HEK293 (cell line): ENCODE data around the gene SEZ6L.

ENCODE experiments used
- CTCF ChIA-PET: fragments of 350-600 bp; formaldehyde crosslinking; extraction: SDS; loops from one replicate; lab custom pipeline; 2021; ENCODE audit warnings: antibody characterized with exemption; lab: Yijun Ruan, JAX
- POLR2A ChIA-PET: fragments of 300-600 bp; formaldehyde crosslinking; extraction: SDS; loops from one replicate; lab custom pipeline; 2020; ENCODE audit warnings: antibody characterized with exemption, inconsistent platforms; lab: Yijun Ruan, JAX
- H3K27ac ChIP-seq: fragments of 200-500 bp; sonication (Bioruptor generic); 2 replicates; pipeline ENCODE4 v1.5.1; 2014; ENCODE audit warnings: low read depth, low read length, control low read depth, inconsistent platforms; ENCODE audit errors: extremely low read depth
- H3K36me3 ChIP-seq, 2 experiments: fragments of 200-500 bp in 1 of 2; sonication (Bioruptor generic) in 1 of 2; 1 replicate in 1 of 2; 2 replicates in 1 of 2; pipeline ENCODE4 v1.5.1; 2014 to 2017; ENCODE audit warnings: inconsistent platforms in 2 of 2, low read length in 2 of 2; ENCODE audit not compliant: control insufficient read depth in 2 of 2, insufficient read depth in 1 of 2
- H3K4me1 ChIP-seq: fragments of 200-500 bp; sonication (Bioruptor generic); 2 replicates; pipeline ENCODE4 v1.5.1; 2014; ENCODE audit warnings: mild to moderate bottlenecking, low read length, inconsistent platforms; ENCODE audit not compliant: control insufficient read depth, insufficient read depth
- H3K4me3 ChIP-seq: 2 replicates; pipeline ENCODE4 v1.5.1; 2011; ENCODE audit warnings: low read depth, mild to moderate bottlenecking, control low read depth, low read length, moderate library complexity
- H3K9me3 ChIP-seq: fragments of 200-500 bp; sonication (Bioruptor generic); 2 replicates; pipeline ENCODE4 v1.5.1; 2014; ENCODE audit warnings: low read depth, low read length, inconsistent platforms; ENCODE audit not compliant: control insufficient read depth, insufficient read depth
- ATF2 ChIP-seq: fragments of 450-650 bp; formaldehyde crosslinking; IDR thresholded peaks from 2 replicates; pipeline ENCODE4 v1.5.1; 2016; ENCODE audit warnings: missing biosample characterization, missing genetic modification characterization, low read depth
- FEZF1 ChIP-seq: fragments of 450-650 bp; formaldehyde crosslinking; IDR thresholded peaks from 2 replicates; pipeline ENCODE4 v1.5.1; 2016; ENCODE audit warnings: missing biosample characterization, missing genetic modification characterization
- GLI4 ChIP-seq: fragments of 450-650 bp; formaldehyde crosslinking; IDR thresholded peaks from 2 replicates; pipeline ENCODE4 v1.5.1; 2016; ENCODE audit warnings: missing biosample characterization, missing genetic modification characterization
- PRDM6 ChIP-seq: fragments of 450-650 bp; formaldehyde crosslinking; IDR thresholded peaks from 2 replicates; pipeline ENCODE4 v1.5.1; 2017; ENCODE audit warnings: missing biosample characterization, missing genetic modification characterization
- SCRT1 ChIP-seq: fragments of 450-650 bp; formaldehyde crosslinking; IDR thresholded peaks from 2 replicates; pipeline ENCODE4 v1.5.1; 2016; ENCODE audit warnings: missing biosample characterization, missing genetic modification characterization, borderline replicate concordance
- SP2 ChIP-seq: fragments of 450-650 bp; formaldehyde crosslinking; IDR thresholded peaks from 2 replicates; pipeline ENCODE4 v1.5.1; 2016; ENCODE audit warnings: missing biosample characterization, missing genetic modification characterization
- SP3 ChIP-seq: fragments of 450-650 bp; formaldehyde crosslinking; IDR thresholded peaks from 2 replicates; pipeline ENCODE4 v1.5.1; 2016; ENCODE audit warnings: missing biosample characterization, missing genetic modification characterization
- SP7 ChIP-seq: fragments of 450-650 bp; formaldehyde crosslinking; IDR thresholded peaks from 2 replicates; pipeline ENCODE4 v1.5.1; 2016; ENCODE audit warnings: missing biosample characterization, missing genetic modification characterization
- TSHZ1 ChIP-seq: fragments of 450-650 bp; formaldehyde crosslinking; IDR thresholded peaks from 2 replicates; pipeline ENCODE4 v1.5.1; 2016; ENCODE audit warnings: missing biosample characterization, missing genetic modification characterization, borderline replicate concordance
- ZBTB7A ChIP-seq: fragments of 450-650 bp; formaldehyde crosslinking; IDR thresholded peaks from 2 replicates; pipeline ENCODE4 v1.5.1; 2016; ENCODE audit warnings: low read depth, missing biosample characterization, missing genetic modification characterization
- ZIC2 ChIP-seq: fragments of 450-650 bp; formaldehyde crosslinking; IDR thresholded peaks from 2 replicates; pipeline ENCODE4 v1.5.1; 2016; ENCODE audit warnings: missing biosample characterization, missing genetic modification characterization
- ZNF214 ChIP-seq: fragments of 450-650 bp; formaldehyde crosslinking; IDR thresholded peaks from 2 replicates; pipeline ENCODE4 v1.5.1; 2017; ENCODE audit warnings: missing biosample characterization, mild to moderate bottlenecking, missing genetic modification characterization, borderline replicate concordance
- ZNF311 ChIP-seq: fragments of 450-650 bp; formaldehyde crosslinking; IDR thresholded peaks from 2 replicates; pipeline ENCODE4 v1.5.1; 2017; ENCODE audit warnings: missing biosample characterization, missing genetic modification characterization, borderline replicate concordance
- ZNF501 ChIP-seq: fragments of 450-650 bp; formaldehyde crosslinking; IDR thresholded peaks from 2 replicates; pipeline ENCODE4 v1.5.1; 2016; ENCODE audit warnings: missing biosample characterization, missing genetic modification characterization
- ZNF521 ChIP-seq: fragments of 450-650 bp; formaldehyde crosslinking; IDR thresholded peaks from 2 replicates; pipeline ENCODE4 v1.5.1; 2017; ENCODE audit warnings: missing biosample characterization, mild to moderate bottlenecking, missing genetic modification characterization
- ZNF571 ChIP-seq: fragments of 450-650 bp; formaldehyde crosslinking; IDR thresholded peaks from 2 replicates; pipeline ENCODE4 v1.5.0; 2017; ENCODE audit warnings: missing biosample characterization, missing genetic modification characterization
- ZNF585B ChIP-seq: fragments of 450-650 bp; formaldehyde crosslinking; IDR thresholded peaks from 2 replicates; pipeline ENCODE4 v1.5.1; 2016; ENCODE audit warnings: missing biosample characterization, missing genetic modification characterization
- ZNF707 ChIP-seq: fragments of 450-650 bp; formaldehyde crosslinking; IDR thresholded peaks from 2 replicates; pipeline ENCODE4 v1.5.1; 2016; ENCODE audit warnings: missing biosample characterization, missing genetic modification characterization
- ZNF747 ChIP-seq: fragments of 450-650 bp; formaldehyde crosslinking; IDR thresholded peaks from 2 replicates; pipeline ENCODE4 v1.5.1; 2016; ENCODE audit warnings: missing biosample characterization, missing genetic modification characterization
- ZNF768 ChIP-seq: fragments of 450-650 bp; formaldehyde crosslinking; IDR thresholded peaks from 2 replicates; pipeline ENCODE4 v1.5.1; 2018; ENCODE audit warnings: missing biosample characterization, mild to moderate bottlenecking, missing genetic modification characterization
- ZNF791 ChIP-seq: fragments of 450-650 bp; formaldehyde crosslinking; IDR thresholded peaks from 2 replicates; pipeline ENCODE4 v1.5.1; 2016; ENCODE audit warnings: missing biosample characterization, missing genetic modification characterization
- ZNF843 ChIP-seq: fragments of 450-650 bp; formaldehyde crosslinking; IDR thresholded peaks from 2 replicates; pipeline ENCODE4 v1.5.1; 2016; ENCODE audit warnings: missing biosample characterization, missing genetic modification characterization
- TF ChIP-seq, protein P1 (sequence below): fragments of 450-650 bp; formaldehyde crosslinking; IDR thresholded peaks from 2 replicates; pipeline ENCODE4 v1.5.1; 2016; ENCODE audit warnings: missing biosample characterization, missing genetic modification characterization
- TF ChIP-seq, protein P2 (sequence below): fragments of 450-650 bp; formaldehyde crosslinking; IDR thresholded peaks from 2 replicates; pipeline ENCODE4 v1.5.1; 2016; ENCODE audit warnings: missing biosample characterization, missing genetic modification characterization

Gene SEZ6L

DNA sequence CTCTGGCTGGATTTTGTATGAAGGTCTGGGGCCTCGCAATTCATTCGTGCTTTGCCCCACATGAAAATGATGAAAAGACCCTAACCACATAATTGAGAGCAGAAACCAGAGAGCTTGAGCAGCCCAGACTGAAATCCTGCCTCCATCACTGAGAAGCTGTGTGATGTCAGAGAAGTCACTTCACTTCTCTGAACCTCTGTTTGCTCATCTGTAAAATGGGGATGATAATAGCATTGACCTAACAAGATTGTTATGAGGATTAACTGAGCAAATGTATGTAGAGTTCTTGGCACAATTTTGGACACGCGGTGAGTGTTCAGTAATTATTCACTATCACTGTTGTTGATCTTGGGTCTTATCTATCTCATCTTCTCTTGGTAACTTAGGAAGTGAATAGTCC is 203.6 kb downstream of the SEZ6L start:
- TF ChIP-seq ZNF571 (no peak), SP7 (no peak), ZIC2 (tag by site-specific recombination) (no peak), ZNF791 (no peak), ZNF843 (no peak), SCRT1 (tag by site-specific recombination) (no peak), ZNF768 (tag by site-specific recombination) (peak; percentile 53; the same call in 1 of the 2 replicates)
- H3K9me3 ChIP-seq, result no peaks in the 10 kb centered on the region
- H3K4me1 ChIP-seq, result no peaks in the 10 kb centered on the region
- ChIA-PET POLR2A (no interaction called here), CTCF (interaction anchor here (0.6 to 17.1 kb wide), 4 partner anchors 8 to 639 kb away, joined by 3 to 226 read pairs (median 10); no protein-coding TSS in a partner anchor)
- H3K4me3 ChIP-seq, result no peak overlapping the region
- H3K27ac ChIP-seq, result no peak overlapping the region
- no peaks in the 10 kb centered on the region for H3K36me3 ChIP-seq

GRCh38 chr22:26374391-26375026 is 205.2 kb downstream of the SEZ6L start:
- Histone ChIP-seq H3K4me1 (no peaks in the 10 kb centered on the region), H3K4me3 (no peak overlapping the region), H3K36me3 (no peaks in the 10 kb centered on the region), H3K27ac (no peak overlapping the region), H3K9me3 (no peaks in the 10 kb centered on the region)
- TF ChIP-seq GLI4 (no peak), ZNF707 (tag by site-specific recombination) (no peak), ZNF747 (tag by site-specific recombination) (no peak), ZNF214 (tag by site-specific recombination) (no peak), FEZF1 (tag by site-specific recombination) (no peak), SP2 (tag by site-specific recombination) (no peak), ZNF311 (tag by site-specific recombination) (no peak), ATF2 (tag by site-specific recombination) (no peak), ZBTB7A (tag by site-specific recombination) (no peak), ZNF501 (no peak), ZNF521 (no peak), PRDM6 (tag by site-specific recombination) (no peak), ZNF585B (tag by site-specific recombination) (no peak), SP3 (tag by site-specific recombination) (no peak), TSHZ1 (tag by site-specific recombination) (no peak)
- TF ChIP-seq, protein P1, sequence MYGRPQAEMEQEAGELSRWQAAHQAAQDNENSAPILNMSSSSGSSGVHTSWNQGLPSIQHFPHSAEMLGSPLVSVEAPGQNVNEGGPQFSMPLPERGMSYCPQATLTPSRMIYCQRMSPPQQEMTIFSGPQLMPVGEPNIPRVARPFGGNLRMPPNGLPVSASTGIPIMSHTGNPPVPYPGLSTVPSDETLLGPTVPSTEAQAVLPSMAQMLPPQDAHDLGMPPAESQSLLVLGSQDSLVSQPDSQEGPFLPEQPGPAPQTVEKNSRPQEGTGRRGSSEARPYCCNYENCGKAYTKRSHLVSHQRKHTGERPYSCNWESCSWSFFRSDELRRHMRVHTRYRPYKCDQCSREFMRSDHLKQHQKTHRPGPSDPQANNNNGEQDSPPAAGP (tag by site-specific recombination), result no peak
- TF ChIP-seq, protein P2, sequence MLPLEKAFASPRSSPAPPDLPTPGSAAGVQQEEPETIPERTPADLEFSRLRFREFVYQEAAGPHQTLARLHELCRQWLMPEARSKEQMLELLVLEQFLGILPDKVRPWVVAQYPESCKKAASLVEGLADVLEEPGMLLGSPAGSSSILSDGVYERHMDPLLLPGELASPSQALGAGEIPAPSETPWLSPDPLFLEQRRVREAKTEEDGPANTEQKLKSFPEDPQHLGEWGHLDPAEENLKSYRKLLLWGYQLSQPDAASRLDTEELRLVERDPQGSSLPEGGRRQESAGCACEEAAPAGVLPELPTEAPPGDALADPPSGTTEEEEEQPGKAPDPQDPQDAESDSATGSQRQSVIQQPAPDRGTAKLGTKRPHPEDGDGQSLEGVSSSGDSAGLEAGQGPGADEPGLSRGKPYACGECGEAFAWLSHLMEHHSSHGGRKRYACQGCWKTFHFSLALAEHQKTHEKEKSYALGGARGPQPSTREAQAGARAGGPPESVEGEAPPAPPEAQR (tag by site-specific recombination), result no peak
- CTCF ChIA-PET, result interaction anchor here (0.5 to 17.1 kb wide), 5 partner anchors 9 to 86 kb away, joined by 3 to 226 read pairs (median 4); no protein-coding TSS in a partner anchor
- POLR2A ChIA-PET, result no interaction called here
